ENCODE data around the gene PCSK4. TPM values are rescaled to one million over a fixed set of nuclear protein-coding genes. Genes with fewer than 3 reads are reported as not detected.

PCSK4 gene
- total and polyA plus RNA-seq, 2 of the 4 experiments (the other 2 are of a cell fraction), result 0.72 to 1.7 TPM

GRCh38 chr19:1510807-1511206 lies 20.7 kb upstream of the PCSK4 start:
- TF ChIP-seq FOS (IDR thresholded peaks at IDR 0.05; ENCODE audit: low read depth, low read length), result no peak
- TF ChIP-seq CEBPB (IDR thresholded peaks at IDR 0.05; ENCODE audit: low read depth, low read length), result no peak
- TF ChIP-seq MAFK (IDR thresholded peaks at IDR 0.05; ENCODE audit: low read depth, low read length), result no peak
- no peak for TF ChIP-seq NFE2L2 (IDR thresholded peaks at IDR 0.05; ENCODE audit: low read depth, low read length)
- no peak for TF ChIP-seq MAZ (IDR thresholded peaks at IDR 0.05; ENCODE audit: borderline replicate concordance, low read depth, low read length)
- TF ChIP-seq RCOR1 (IDR thresholded peaks at IDR 0.05; ENCODE audit: insufficient replicate concordance, low read length), result no peak
- no peak for TF ChIP-seq POLR2A (IDR thresholded peaks at IDR 0.05; ENCODE audit: low read depth, low read length)
- TF ChIP-seq USF2 (IDR thresholded peaks at IDR 0.05; ENCODE audit: low read depth, low read length), result no peak
- TF ChIP-seq MXI1 (IDR thresholded peaks at IDR 0.05; ENCODE audit: borderline replicate concordance, low read depth, low read length), result no peak
- no peak for TF ChIP-seq RAD21 (IDR thresholded peaks at IDR 0.05; ENCODE audit: low read length)
- no peak for TF ChIP-seq SMC3 (IDR thresholded peaks at IDR 0.05; ENCODE audit: low read depth, low read length)
- no peak overlapping the region for H4K8ac ChIP-seq (ENCODE audit: low read depth in 2 of 2, low read length in 2 of 2)
- H2AK5ac ChIP-seq (ENCODE audit: low read depth, low read length), result peak overlapping the region; percentile 43; the same call in 1 of the 2 replicates
- no peak overlapping the region for H3K9ac ChIP-seq (ENCODE audit: low read depth, low read length)
- no peak overlapping the region for H3K4me3 ChIP-seq (ENCODE audit: insufficient read depth, low read depth, low read length)
- ChIA-PET CTCF (no interaction called here), POLR2A (ENCODE audit: unreplicated experiment) (no interaction called here)
- intact Hi-C loops (cut with micrococcal nuclease) (no loop called here), in situ Hi-C loops (cut with MboI; ENCODE audit: low sequenced_read_pairs) (no loop called here), dilution Hi-C loops (cut with HindIII; ENCODE audit: low sequenced_read_pairs, unreplicated experiment) (no loop called here)
- WGBS, 2 experiments (ENCODE audit: extremely low coverage in 2 of 2, insufficient read length in 1 of 2), result 100% methylated on average over 1 of the region's 9 CpGs; no CpG with 5 or more reads in 1 of the 2 experiments
- H2AK9ac ChIP-seq (replicated peaks; ENCODE audit: low read depth, low read length, poor library complexity), result no peak overlapping the region
- BruUV-seq (replicated peaks), result no TSS peak
- H3K14ac ChIP-seq (replicated peaks; ENCODE audit: low read depth, low read length), result no peak overlapping the region
- no peak overlapping the region for H2BK5ac ChIP-seq (ENCODE audit: low read depth, low read length, poor library complexity, severe bottlenecking)
- no peak overlapping the region for H4K91ac ChIP-seq (ENCODE audit: insufficient read depth, low read depth, low read length)
- H3K9me1 ChIP-seq (ENCODE audit: insufficient read depth, low read length), result no peaks in the 10 kb centered on the region; the same call in 1 of the 2 replicates
- no peaks in the 10 kb centered on the region for H3K9me3 ChIP-seq (ENCODE audit: control insufficient read depth, insufficient read depth, low read length)
- H3K36me3 ChIP-seq (ENCODE audit: control insufficient read depth, insufficient read depth, low read length), result peaks cover 7% of the 10 kb centered on the region; the same call in 1 of the 2 replicates
- DNase-seq, result no peak
- H3K18ac ChIP-seq (ENCODE audit: low read depth, low read length), result no peak overlapping the region
- no peak overlapping the region for H3K4ac ChIP-seq (ENCODE audit: low read depth, low read length)
- H3K4me1 ChIP-seq (ENCODE audit: control insufficient read depth, insufficient read depth, low read length), result peaks cover 6% of the 10 kb centered on the region
- H3K56ac ChIP-seq (ENCODE audit: extremely low read depth, insufficient read depth, low read length), result no peak overlapping the region
- peaks cover 6% of the 10 kb centered on the region; the same call in 1 of the 2 replicates for H4K20me1 ChIP-seq (ENCODE audit: insufficient read depth, low read length)
- H3K27me3 ChIP-seq (ENCODE audit: control insufficient read depth, insufficient read depth, low read length), result no peaks in the 10 kb centered on the region
- H4K5ac ChIP-seq (ENCODE audit: low read depth, low read length), result no peak overlapping the region
- peaks cover 4 to 15% of the 10 kb centered on the region in 2 experiments; a peak in 1 of 4 replicates for H3K79me1 ChIP-seq (ENCODE audit: low read depth in 1 of 2, low read length in 2 of 2)
- no peak overlapping the region for H3K4me2 ChIP-seq (ENCODE audit: low read depth, low read length)
- no peak overlapping the region for H3K23ac ChIP-seq (ENCODE audit: low read depth, low read length)
- H3K27ac ChIP-seq (ENCODE audit: insufficient read depth, low read length), result no peak overlapping the region
- ATAC-seq (ENCODE audit: low read depth), result no peak
- no peak overlapping the region for H2BK15ac ChIP-seq (ENCODE audit: low read depth, low read length)
- no peak overlapping the region for H2AFZ ChIP-seq (replicated peaks; ENCODE audit: low read length, poor library complexity)
- H2BK120ac ChIP-seq (ENCODE audit: low read depth, low read length), result no peak overlapping the region
- H2BK20ac ChIP-seq (ENCODE audit: low read depth, low read length), result no peak overlapping the region

All from IMR-90 (cell line).